ENCODE measurements around the gene RIPOR3. TPM values are rescaled to one million over a fixed set of nuclear protein-coding genes. Genes with fewer than 3 reads are reported as not detected.
"Not testable (repeated sequence)": the region's sequence is repeated elsewhere in the genome, so short reads cannot be mapped to it uniquely, and the experiment has no call there.

RIPOR3 gene
- total RNA-seq, 1 donor from 2014 or later, result 8.0 TPM

GRCh38 chr20:50646483-50646996, 44.8 kb downstream of the RIPOR3 start:
- no peak for DNase-seq
- intact Hi-C loops (cut with micrococcal nuclease), result no loop called here
- ATAC-seq, result peak; percentile 69

- ATAC-seq (peak; percentile 75), DNase-seq (peak; percentile 78)
- intact Hi-C loops (cut with micrococcal nuclease), result no loop called here
Measured at GRCh38 chr20:50645253-50646068, 45.9 kb downstream of the RIPOR3 start.

- ATAC-seq, result peak; percentile 20
- DNase-seq, result no peak
- intact Hi-C loops (cut with micrococcal nuclease), result no loop called here
Measured at GRCh38 chr20:50642288-50642803, 49.0 kb downstream of the RIPOR3 start.

- peak; percentile 3 for ATAC-seq
- intact Hi-C loops (cut with micrococcal nuclease); DNase-seq: not testable (repeated sequence)
Measured at GRCh38 chr20:50641625-50642287, 49.6 kb downstream of the RIPOR3 start.

GRCh38 chr20:50639971-50640711, 51.2 kb downstream of the RIPOR3 start:
- ATAC-seq; DNase-seq; intact Hi-C loops (cut with micrococcal nuclease): not testable (repeated sequence)

GRCh38 chr20:50638015-50638847, 53.1 kb downstream of the RIPOR3 start:
- peak; percentile 51 for DNase-seq
- intact Hi-C loops (cut with micrococcal nuclease); ATAC-seq: not testable (repeated sequence)

GRCh38 chr20:50636601-50637540, 54.5 kb downstream of the RIPOR3 start:
- DNase-seq, result no peak
- intact Hi-C loops (cut with micrococcal nuclease), result no loop called here
- ATAC-seq, result peak; percentile 28

- DNase-seq (peak; percentile 86), ATAC-seq (peak; percentile 80)
- intact Hi-C loops (cut with micrococcal nuclease), result no loop called here
Measured at GRCh38 chr20:50635676-50636600, 55.4 kb downstream of the RIPOR3 start.

GRCh38 chr20:50635014-50635557, 56.3 kb downstream of the RIPOR3 start:
- no peak for ATAC-seq
- intact Hi-C loops (cut with micrococcal nuclease), result no loop called here
- no peak for DNase-seq

- DNase-seq, result no peak
- intact Hi-C loops (cut with micrococcal nuclease), result no loop called here
- no peak for ATAC-seq
Measured at GRCh38 chr20:50634191-50634590, 57.2 kb downstream of the RIPOR3 start.

- intact Hi-C loops (cut with micrococcal nuclease), result no loop called here
- DNase-seq (no peak), ATAC-seq (no peak)
Measured at GRCh38 chr20:50633361-50633760, 58.0 kb downstream of the RIPOR3 start.

- intact Hi-C loops (cut with micrococcal nuclease), result no loop called here
- DNase-seq (no peak), ATAC-seq (no peak)
Measured at GRCh38 chr20:50632701-50633100, 58.6 kb downstream of the RIPOR3 start.

- intact Hi-C loops (cut with micrococcal nuclease), result no loop called here
- DNase-seq, result no peak
- ATAC-seq, result no peak
Measured at GRCh38 chr20:50632236-50632635, 59.1 kb downstream of the RIPOR3 start.

GRCh38 chr20:50630578-50631263, 60.6 kb downstream of the RIPOR3 start:
- ATAC-seq (no peak), DNase-seq (no peak)
- intact Hi-C loops (cut with micrococcal nuclease), result no loop called here

GRCh38 chr20:50629670-50630045, 61.7 kb downstream of the RIPOR3 start:
- ATAC-seq, result no peak
- intact Hi-C loops (cut with micrococcal nuclease), result no loop called here
- no peak for DNase-seq

All from left ventricle myocardium superior (tissue), 1 donor.